ENCODE measurements around the gene CREB3L2. TPM values are rescaled to one million over a fixed set of nuclear protein-coding genes. Genes with fewer than 3 reads are reported as not detected.

The CREB3L2 gene
- total RNA-seq: 37.3 and 37.6 TPM in 2 replicates

GRCh38 chr7:138001529-138002095, at the start of gene CREB3L2:
Gene CREB3L2 (minus strand): TSS chr7:138002086. CDS start chr7:138001705, 381 bp downstream.

GRCh38 chr7:137846827-137847567, 154.9 kb downstream of the CREB3L2 start, which contains the start of gene DGKI:
Gene DGKI (minus strand): TSS chr7:137846974.

Other genes starting within 250 kb of the CREB3L2 start
- gene DGKI, start 155.1 kb downstream of the CREB3L2 start, total RNA-seq: 5.2 and 8.3 TPM in 2 replicates
- gene AKR1D1, start 74.4 kb upstream of the CREB3L2 start, total RNA-seq: not detected in 2 replicates

All from articular chondrocyte of knee joint (primary cell).